Measurements from ENCODE around the gene MORN5. TPM values are rescaled to one million over a fixed set of nuclear protein-coding genes. Genes with fewer than 3 reads are reported as not detected.

MORN5 gene
- total and polyA plus RNA-seq, 9 of the 15 experiments (the other 6 are each of a cell fraction or from before 2014, with no cell fraction given): not detected

GRCh38 chr9:122193651-122194050 is 33.9 kb downstream of the MORN5 start:
- peaks cover 0 to 6% of the 10 kb centered on the region in 2 experiments; a peak in 2 of 5 replicates for H3K4me1 ChIP-seq (replicated peaks in 1 of 2; ENCODE audit: control insufficient read depth in 2 of 2, insufficient read depth in 2 of 2, low read length in 2 of 2)
- WGBS (ENCODE audit: insufficient coverage, low coverage, missing lambda C conversion rate): 50% methylated on average over 6 of the region's 6 CpGs
- H3K27me3 ChIP-seq (ENCODE audit: control insufficient read depth in 2 of 2, insufficient read depth in 2 of 2, low read length in 2 of 2): no peaks in the 10 kb centered on the region
- intact Hi-C loops (cut with micrococcal nuclease): no loop called here
- H4K20me1 ChIP-seq (replicated peaks; ENCODE audit: control insufficient read depth, insufficient read depth, low read length): no peaks in the 10 kb centered on the region
- BruUV-seq (replicated peaks): no TSS peak
- DNase-seq (ENCODE audit: extremely low read depth in 1 of 4, low spot score in 3 of 4) (no peak), FAIRE-seq (no peak), ATAC-seq (no peak)
- H3K4me2 ChIP-seq (ENCODE audit: insufficient read depth, low read length): no peak overlapping the region
- peaks cover 2% of the 10 kb centered on the region for H3K9me1 ChIP-seq (ENCODE audit: control insufficient read depth, insufficient read depth, low read length)
- ChIA-PET POLR2A (no interaction called here), CTCF (ENCODE audit: low intra/inter-chr PET ratio) (interaction anchor here (0.7 kb wide), 1 partner anchor 1637 kb away, joined by 3 read pairs; no protein-coding TSS in a partner anchor)
- in situ Hi-C loops (cut with MboI): no loop called here
- H3K4me3 ChIP-seq: no peak overlapping the region
- no peak for TF ChIP-seq NR2C2 (CRISPR knock-in tag; IDR thresholded peaks at IDR 0.05)
- TF ChIP-seq NR2C2 (tag; IDR thresholded peaks at IDR 0.05): no peak
- H3K9me3 ChIP-seq (replicated peaks; ENCODE audit: control insufficient read depth, insufficient read depth, low read depth, low read length): no peaks in the 10 kb centered on the region
- peak overlapping the region in 1 of 2 experiments; percentile 45; a peak in 1 of 4 replicates for H3K9ac ChIP-seq (ENCODE audit: insufficient read depth in 1 of 2, low read depth in 2 of 2, low read length in 2 of 2)
- H3K36me3 ChIP-seq (ENCODE audit: control insufficient read depth, insufficient read depth, low read length): no peaks in the 10 kb centered on the region
- no peak overlapping the region for H3K27ac ChIP-seq (ENCODE audit: extremely low read depth, low read depth, low read length)
- no peak overlapping the region for H2AFZ ChIP-seq (ENCODE audit: low read depth, low read length)
- no peaks in the 10 kb centered on the region for H3K79me2 ChIP-seq (ENCODE audit: control insufficient read depth, insufficient read depth, low read length)

GRCh38 chr9:122195875-122196274 is 36.2 kb downstream of the MORN5 start:
- no peak overlapping the region for H3K9ac ChIP-seq (ENCODE audit: insufficient read depth in 1 of 2, low read depth in 2 of 2, low read length in 2 of 2)
- intact Hi-C loops (cut with micrococcal nuclease): no loop called here
- TF ChIP-seq ZNF444 (CRISPR knock-in tag; IDR thresholded peaks at IDR 0.05) (no peak), ZKSCAN8 (CRISPR knock-in tag; IDR thresholded peaks at IDR 0.05) (no peak), PRMT5 (CRISPR knock-in tag; IDR thresholded peaks at IDR 0.05) (no peak), CREB5 (CRISPR knock-in tag; IDR thresholded peaks at IDR 0.05) (no peak), EZH2 (IDR thresholded peaks at IDR 0.05; ENCODE audit: borderline replicate concordance, low read depth, low read length) (no peak), HINFP (tag; conservative IDR thresholded peaks at IDR 0.05; ENCODE audit: low read depth) (no peak), GATAD2B (IDR thresholded peaks at IDR 0.05; ENCODE audit: borderline replicate concordance) (no peak), FOXA1 (IDR thresholded peaks at IDR 0.05; ENCODE audit: borderline replicate concordance) (no peak), ELF4 (CRISPR knock-in tag; IDR thresholded peaks at IDR 0.05) (no peak), YY1 (IDR thresholded peaks at IDR 0.05; ENCODE audit: borderline replicate concordance in 1 of 3, control insufficient read depth in 1 of 3, extremely low read depth in 1 of 3, insufficient read depth in 3 of 3, insufficient read length in 1 of 3, insufficient replicate concordance in 2 of 3, low read depth in 1 of 3, low read length in 2 of 3) (no peak), NR4A1 (CRISPR knock-in tag; IDR thresholded peaks at IDR 0.05) (no peak), NR4A1 (tag; IDR thresholded peaks at IDR 0.05) (no peak)

More at GRCh38 chr9:122195875-122196274, 36.2 kb downstream of the MORN5 start:
- Histone ChIP-seq H3K4me2 (ENCODE audit: insufficient read depth, low read length) (no peak overlapping the region), H3K4me3 (no peak overlapping the region), H2AFZ (ENCODE audit: low read depth, low read length) (no peak overlapping the region), H3K4me1 (replicated peaks in 1 of 2; ENCODE audit: control insufficient read depth in 2 of 2, insufficient read depth in 2 of 2, low read length in 2 of 2) (peaks cover 0 to 3% of the 10 kb centered on the region in 2 experiments; a peak in 2 of 5 replicates), H3K9me3 (replicated peaks; ENCODE audit: control insufficient read depth, insufficient read depth, low read depth, low read length) (no peaks in the 10 kb centered on the region), H3K9me1 (ENCODE audit: control insufficient read depth, insufficient read depth, low read length) (peaks cover 2% of the 10 kb centered on the region), H3K27me3 (ENCODE audit: control insufficient read depth in 2 of 2, insufficient read depth in 2 of 2, low read length in 2 of 2) (no peaks in the 10 kb centered on the region), H3K79me2 (ENCODE audit: control insufficient read depth, insufficient read depth, low read length) (no peaks in the 10 kb centered on the region), H4K20me1 (replicated peaks; ENCODE audit: control insufficient read depth, insufficient read depth, low read length) (no peaks in the 10 kb centered on the region), H3K36me3 (ENCODE audit: control insufficient read depth, insufficient read depth, low read length) (no peaks in the 10 kb centered on the region; the same call in 2 of the 3 replicates), H3K27ac (ENCODE audit: extremely low read depth, low read depth, low read length) (no peak overlapping the region)
- CTCF ChIA-PET (ENCODE audit: low intra/inter-chr PET ratio): no interaction called here
- ATAC-seq (no peak), FAIRE-seq (no peak), DNase-seq (ENCODE audit: extremely low read depth in 1 of 4, low spot score in 3 of 4) (no peak)
- in situ Hi-C loops (cut with MboI): no loop called here
- no TSS peak for BruUV-seq (replicated peaks)
- POLR2A ChIA-PET: interaction anchor here (0.6 to 1.1 kb wide), 2 partner anchors 157 to 198 kb away, joined by 3 read pairs; no protein-coding TSS in a partner anchor
- WGBS (ENCODE audit: insufficient coverage, low coverage, missing lambda C conversion rate): 77% methylated on average over 1 of the region's 4 CpGs

Measured in K562 (cell line).